NCI-H2227 (cell line): Measurements from ENCODE around the gene TTC28.

ENCODE experiments used
- DNase-seq: peaks from one replicate; lab custom pipeline; 2025; ENCODE audit not compliant: unreplicated experiment; lab: John Stamatoyannopoulos, UW

Gene TTC28

GRCh38 chr22:28411125-28411524 lies 268.5 kb downstream of the TTC28 start:
- DNase-seq, result no peak

- no peak for DNase-seq
These were observed 269.4 kb downstream of the TTC28 start for GRCh38 chr22:28410050-28410816.

- DNase-seq, result no peak
These were observed 270.9 kb downstream of the TTC28 start for GRCh38 chr22:28408709-28409108.

- no peak for DNase-seq
These were observed 272.0 kb downstream of the TTC28 start for GRCh38 chr22:28407645-28408044.

GRCh38 chr22:28406246-28406645 lies 273.4 kb downstream of the TTC28 start:
- no peak for DNase-seq

GRCh38 chr22:28405588-28405987 lies 274.1 kb downstream of the TTC28 start:
- DNase-seq, result no peak

GRCh38 chr22:28402539-28402938 lies 277.1 kb downstream of the TTC28 start:
- no peak for DNase-seq

- no peak for DNase-seq
These were observed 277.6 kb downstream of the TTC28 start for GRCh38 chr22:28402060-28402459.

- DNase-seq, result no peak
These were observed 280.7 kb downstream of the TTC28 start for GRCh38 chr22:28398981-28399380.

GRCh38 chr22:28398355-28398754 lies 281.3 kb downstream of the TTC28 start:
- DNase-seq, result no peak

GRCh38 chr22:28397306-28397705 lies 282.3 kb downstream of the TTC28 start:
- DNase-seq, result no peak

GRCh38 chr22:28395920-28396753 lies 283.5 kb downstream of the TTC28 start:
- DNase-seq, result no peak

- DNase-seq, result no peak
These were observed 284.1 kb downstream of the TTC28 start for GRCh38 chr22:28395520-28395919.

- no peak for DNase-seq
These were observed 285.0 kb downstream of the TTC28 start for GRCh38 chr22:28394513-28395110.

- DNase-seq, result no peak
These were observed 298.0 kb downstream of the TTC28 start for GRCh38 chr22:28381429-28382167.

- DNase-seq, result no peak
These were observed 299.7 kb downstream of the TTC28 start for GRCh38 chr22:28379951-28380350.

GRCh38 chr22:28379075-28379779 lies 300.4 kb downstream of the TTC28 start:
- DNase-seq, result no peak

GRCh38 chr22:28375761-28376534 lies 303.7 kb downstream of the TTC28 start:
- DNase-seq, result no peak

GRCh38 chr22:28373831-28374230 lies 305.8 kb downstream of the TTC28 start:
- no peak for DNase-seq

GRCh38 chr22:28369854-28370253 lies 309.8 kb downstream of the TTC28 start:
- DNase-seq, result no peak
